HG03025 (cell line): ENCODE measurements around the gene DOCK8.

Experiments used
- ATAC-seq: cut with Tn5 transposase; IDR thresholded peaks from one replicate; pipeline ENCODE4 v1.9.1; 2021; ENCODE audit warnings: mild to moderate bottlenecking, moderate library complexity; ENCODE audit not compliant: unreplicated experiment, low FRiP score

Gene DOCK8

GRCh38 chr9:447230-448025, 232.8 kb downstream of the DOCK8 start:
- ATAC-seq: no peak

- ATAC-seq: no peak
Observed at GRCh38 chr9:450057-450456, 235.4 kb downstream of the DOCK8 start.

- ATAC-seq: no peak
Observed at GRCh38 chr9:450561-450960, 235.9 kb downstream of the DOCK8 start.

- no peak for ATAC-seq
Observed at GRCh38 chr9:453832-454231, 239.2 kb downstream of the DOCK8 start.

- no peak for ATAC-seq
Observed at GRCh38 chr9:456365-456764, 241.7 kb downstream of the DOCK8 start.

- ATAC-seq: no peak
Observed at GRCh38 chr9:458590-458989, 243.9 kb downstream of the DOCK8 start.

GRCh38 chr9:459491-460444, 245.1 kb downstream of the DOCK8 start:
- ATAC-seq: no peak

- ATAC-seq: no peak
Observed at GRCh38 chr9:462121-462520, 247.5 kb downstream of the DOCK8 start.

- no peak for ATAC-seq
Observed at GRCh38 chr9:462606-463005, 247.9 kb downstream of the DOCK8 start.

GRCh38 chr9:463455-464171, 248.9 kb downstream of the DOCK8 start:
- no peak for ATAC-seq

GRCh38 chr9:466747-467146, 252.1 kb downstream of the DOCK8 start:
- ATAC-seq: no peak

GRCh38 chr9:468766-469426, 254.2 kb downstream of the DOCK8 start:
- ATAC-seq: no peak

- peak; percentile 87 for ATAC-seq
Observed at GRCh38 chr9:469672-470551, 255.2 kb downstream of the DOCK8 start.

GRCh38 chr9:470552-471194, 256.0 kb downstream of the DOCK8 start:
- ATAC-seq: peak; percentile 14

- ATAC-seq: no peak
Observed at GRCh38 chr9:471320-471719, 256.7 kb downstream of the DOCK8 start.

GRCh38 chr9:472479-473075, 257.9 kb downstream of the DOCK8 start:
- ATAC-seq: no peak

GRCh38 chr9:477193-477592, 262.5 kb downstream of the DOCK8 start:
- ATAC-seq: no peak

GRCh38 chr9:479304-479970, 264.8 kb downstream of the DOCK8 start:
- ATAC-seq: no peak
